ENCODE results near the gene PIP4K2A.

PIP4K2A gene

GRCh38 chr10:22599048-22599561, 115.3 kb downstream of the PIP4K2A start:
- DNase-seq (ENCODE audit: low spot score) = peak; percentile 40

GRCh38 chr10:22598478-22598877, 115.9 kb downstream of the PIP4K2A start:
- DNase-seq (ENCODE audit: low spot score) = no peak

GRCh38 chr10:22597138-22597537, 117.2 kb downstream of the PIP4K2A start:
- no peak for DNase-seq (ENCODE audit: low spot score)

- DNase-seq (ENCODE audit: low spot score) = no peak
Measured at GRCh38 chr10:22593636-22594198, 120.7 kb downstream of the PIP4K2A start.

- DNase-seq (ENCODE audit: low spot score) = no peak
Measured at GRCh38 chr10:22593026-22593425, 121.4 kb downstream of the PIP4K2A start.

- DNase-seq (ENCODE audit: low spot score) = no peak
Measured at GRCh38 chr10:22589851-22590514, 124.4 kb downstream of the PIP4K2A start.

GRCh38 chr10:22588462-22588861, 125.9 kb downstream of the PIP4K2A start:
- DNase-seq (ENCODE audit: low spot score) = no peak

GRCh38 chr10:22583683-22584082, 130.7 kb downstream of the PIP4K2A start:
- DNase-seq (ENCODE audit: low spot score) = no peak

GRCh38 chr10:22581461-22581860, 132.9 kb downstream of the PIP4K2A start:
- DNase-seq (ENCODE audit: low spot score) = no peak

- no peak for DNase-seq (ENCODE audit: low spot score)
Measured at GRCh38 chr10:22580711-22581110, 133.7 kb downstream of the PIP4K2A start.

GRCh38 chr10:22579826-22580225, 134.6 kb downstream of the PIP4K2A start:
- DNase-seq (ENCODE audit: low spot score) = no peak

- peak; percentile 40 for DNase-seq (ENCODE audit: low spot score)
Measured at GRCh38 chr10:22573820-22574569, 140.4 kb downstream of the PIP4K2A start.

GRCh38 chr10:22570733-22571430, 143.5 kb downstream of the PIP4K2A start:
- no peak for DNase-seq (ENCODE audit: low spot score)

GRCh38 chr10:22570234-22570633, 144.1 kb downstream of the PIP4K2A start:
- DNase-seq (ENCODE audit: low spot score) = no peak

- DNase-seq (ENCODE audit: low spot score) = no peak
Measured at GRCh38 chr10:22568928-22569327, 145.4 kb downstream of the PIP4K2A start.

GRCh38 chr10:22564060-22564459, 150.3 kb downstream of the PIP4K2A start:
- DNase-seq (ENCODE audit: low spot score) = no peak

GRCh38 chr10:22561909-22562308, 152.5 kb downstream of the PIP4K2A start:
- no peak for DNase-seq (ENCODE audit: low spot score)

- DNase-seq (ENCODE audit: low spot score) = no peak
Measured at GRCh38 chr10:22560913-22561239, 153.5 kb downstream of the PIP4K2A start.

- DNase-seq (ENCODE audit: low spot score) = no peak
Measured at GRCh38 chr10:22560096-22560912, 154.1 kb downstream of the PIP4K2A start.

GRCh38 chr10:22557321-22557720, 157.1 kb downstream of the PIP4K2A start:
- no peak for DNase-seq (ENCODE audit: low spot score)

GRCh38 chr10:22556774-22557173, 157.6 kb downstream of the PIP4K2A start:
- DNase-seq (ENCODE audit: low spot score) = no peak

All from hematopoietic multipotent progenitor cell treated with erythropoietin and hydrocortisone succinate and interleukin-3 and kit ligand, for 17 days (in vitro differentiated cells).